ENCODE results near the gene DNAI4.

Gene DNAI4

GRCh38 chr1:66834926-66835325, 89.7 kb downstream of the DNAI4 start:
- no peak overlapping the region for H3K4me3 ChIP-seq (ENCODE audit: low read length)
- no peaks in the 10 kb centered on the region for H4K20me1 ChIP-seq (ENCODE audit: insufficient read depth, low read length)
- H3K4me2 ChIP-seq (ENCODE audit: low read length): no peak overlapping the region
- no peaks in the 10 kb centered on the region for H3K36me3 ChIP-seq (replicated peaks; ENCODE audit: low read depth, low read length)
- no peak overlapping the region for H3K9ac ChIP-seq (ENCODE audit: low read length)
- H3K27ac ChIP-seq (ENCODE audit: low read length): no peak overlapping the region
- TF ChIP-seq CTCF (IDR thresholded peaks at IDR 0.05; ENCODE audit: low read depth, low read length): no peak
- no peak for TF ChIP-seq EZH2phosphoT487 (IDR thresholded peaks at IDR 0.05; ENCODE audit: low read depth)
- no peaks in the 10 kb centered on the region for H3K79me2 ChIP-seq (ENCODE audit: low read length)
- no peaks in the 10 kb centered on the region for H3K9me3 ChIP-seq (ENCODE audit: insufficient read depth, low read length)
- no peaks in the 10 kb centered on the region for H3K27me3 ChIP-seq (ENCODE audit: low read depth, low read length)
- no peak overlapping the region for H2AFZ ChIP-seq (ENCODE audit: low read depth, low read length)
- no peaks in the 10 kb centered on the region for H3K4me1 ChIP-seq (ENCODE audit: low read length)

GRCh38 chr1:66833112-66833511, 91.5 kb downstream of the DNAI4 start:
- H3K27ac ChIP-seq (ENCODE audit: low read length): no peak overlapping the region
- no peaks in the 10 kb centered on the region for H4K20me1 ChIP-seq (ENCODE audit: insufficient read depth, low read length)
- no peaks in the 10 kb centered on the region for H3K79me2 ChIP-seq (ENCODE audit: low read length)
- H3K27me3 ChIP-seq (ENCODE audit: low read depth, low read length): no peaks in the 10 kb centered on the region
- no peak for TF ChIP-seq EZH2phosphoT487 (IDR thresholded peaks at IDR 0.05; ENCODE audit: low read depth)
- TF ChIP-seq CTCF (IDR thresholded peaks at IDR 0.05; ENCODE audit: low read depth, low read length): no peak
- no peak overlapping the region for H3K4me3 ChIP-seq (ENCODE audit: low read length)
- H3K4me1 ChIP-seq (ENCODE audit: low read length): no peaks in the 10 kb centered on the region
- H3K9me3 ChIP-seq (ENCODE audit: insufficient read depth, low read length): no peaks in the 10 kb centered on the region
- H3K36me3 ChIP-seq (replicated peaks; ENCODE audit: low read depth, low read length): no peaks in the 10 kb centered on the region
- H3K4me2 ChIP-seq (ENCODE audit: low read length): no peak overlapping the region
- no peak overlapping the region for H2AFZ ChIP-seq (ENCODE audit: low read depth, low read length)
- H3K9ac ChIP-seq (ENCODE audit: low read length): no peak overlapping the region

- Histone ChIP-seq H4K20me1 (ENCODE audit: insufficient read depth, low read length) (no peaks in the 10 kb centered on the region), H2AFZ (ENCODE audit: low read depth, low read length) (no peak overlapping the region), H3K4me3 (ENCODE audit: low read length) (no peak overlapping the region), H3K36me3 (replicated peaks; ENCODE audit: low read depth, low read length) (no peaks in the 10 kb centered on the region), H3K4me2 (ENCODE audit: low read length) (no peak overlapping the region), H3K27me3 (ENCODE audit: low read depth, low read length) (no peaks in the 10 kb centered on the region), H3K4me1 (ENCODE audit: low read length) (no peaks in the 10 kb centered on the region), H3K27ac (ENCODE audit: low read length) (no peak overlapping the region), H3K9me3 (ENCODE audit: insufficient read depth, low read length) (no peaks in the 10 kb centered on the region), H3K9ac (ENCODE audit: low read length) (no peak overlapping the region), H3K79me2 (ENCODE audit: low read length) (no peaks in the 10 kb centered on the region)
- TF ChIP-seq CTCF (IDR thresholded peaks at IDR 0.05; ENCODE audit: low read depth, low read length) (no peak), EZH2phosphoT487 (IDR thresholded peaks at IDR 0.05; ENCODE audit: low read depth) (no peak)
Measured at GRCh38 chr1:66831529-66832239, 93.0 kb downstream of the DNAI4 start.

GRCh38 chr1:66824771-66825170, 99.9 kb downstream of the DNAI4 start:
- H3K4me1 ChIP-seq (ENCODE audit: low read length): no peaks in the 10 kb centered on the region
- no peak overlapping the region for H3K4me2 ChIP-seq (ENCODE audit: low read length)
- H3K4me3 ChIP-seq (ENCODE audit: low read length): no peak overlapping the region
- H2AFZ ChIP-seq (ENCODE audit: low read depth, low read length): no peak overlapping the region
- H3K36me3 ChIP-seq (replicated peaks; ENCODE audit: low read depth, low read length): no peaks in the 10 kb centered on the region
- no peak overlapping the region for H3K27ac ChIP-seq (ENCODE audit: low read length)
- no peak overlapping the region for H3K9ac ChIP-seq (ENCODE audit: low read length)
- no peaks in the 10 kb centered on the region for H3K27me3 ChIP-seq (ENCODE audit: low read depth, low read length)
- H4K20me1 ChIP-seq (ENCODE audit: insufficient read depth, low read length): no peaks in the 10 kb centered on the region
- no peaks in the 10 kb centered on the region for H3K9me3 ChIP-seq (ENCODE audit: insufficient read depth, low read length)
- no peak for TF ChIP-seq CTCF (IDR thresholded peaks at IDR 0.05; ENCODE audit: low read depth, low read length)
- TF ChIP-seq EZH2phosphoT487 (IDR thresholded peaks at IDR 0.05; ENCODE audit: low read depth): no peak
- H3K79me2 ChIP-seq (ENCODE audit: low read length): no peaks in the 10 kb centered on the region

Data from OCI-LY3 (cell line).